CD14-positive monocyte (primary cell): ENCODE measurements around the gene IL26. TPM values are rescaled to one million over a fixed set of nuclear protein-coding genes. Genes with fewer than 3 reads are reported as not detected.

ENCODE experiments used
- DNase-seq, 3 donors: peaks; one replicate each; pipeline ENCODE4 v3.0.0-alpha.2; 2011 to 2022
- H2AFZ ChIP-seq: 2 replicates; pipeline ENCODE4 v1.6.0; 2012; ENCODE audit warnings: mild to moderate bottlenecking, low read depth, low read length, inconsistent platforms; ENCODE audit not compliant: insufficient read depth, poor library complexity, severe bottlenecking
- H3K27ac ChIP-seq, 2 donors: 1 replicate in 1 of 2; 2 replicates in 1 of 2; pipeline ENCODE4 v1.5.1; 2012 to 2013; ENCODE audit warnings: low read length in 2 of 2, control low read depth in 1 of 2, inconsistent platforms in 1 of 2, low read depth in 1 of 2, mild to moderate bottlenecking in 1 of 2
- H3K27me3 ChIP-seq, 2 donors: one replicate each; pipeline versions ENCODE4 v1.6.0 to v1.6.1; 2011 to 2013; ENCODE audit warnings: low read length in 2 of 2; ENCODE audit not compliant: control insufficient read depth in 2 of 2, insufficient read depth in 2 of 2
- H3K36me3 ChIP-seq, 2 donors: replicated peaks in 1 of 2; 1 replicate in 1 of 2; 2 replicates in 1 of 2; pipeline versions ENCODE4 v1.5.1 to v1.6.1; 2012 to 2013; ENCODE audit warnings: low read length in 2 of 2, control low read depth in 1 of 2, inconsistent platforms in 1 of 2, mild to moderate bottlenecking in 1 of 2; ENCODE audit not compliant: insufficient read depth in 2 of 2, control insufficient read depth in 1 of 2
- H3K4me1 ChIP-seq, 2 donors: 1 replicate in 1 of 2; 2 replicates in 1 of 2; pipeline versions ENCODE4 v1.5.1 to v1.6.1; 2012 to 2013; ENCODE audit warnings: low read length in 2 of 2, control low read depth in 1 of 2, inconsistent platforms in 1 of 2, mild to moderate bottlenecking in 1 of 2, moderate library complexity in 1 of 2; ENCODE audit not compliant: insufficient read depth in 2 of 2, control insufficient read depth in 1 of 2
- H3K4me2 ChIP-seq: replicated peaks from 2 replicates; pipeline ENCODE3; 2012; ENCODE audit warnings: low read length, moderate library complexity, mild to moderate bottlenecking; ENCODE audit not compliant: poor library complexity, severe bottlenecking; ENCODE audit errors: extremely low read depth
- H3K4me3 ChIP-seq, 3 experiments: fragments of 200-600 bp in 1 of 3; sonication (generic) in 1 of 3; replicated peaks in 1 of 3; 1 replicate in 2 of 3; 2 replicates in 1 of 3; pipeline ENCODE4 v1.5.1; 2011 to 2013; ENCODE audit warnings: low read length in 3 of 3, mild to moderate bottlenecking in 3 of 3, control low read depth in 2 of 3, low read depth in 2 of 3, inconsistent platforms in 1 of 3, moderate library complexity in 1 of 3
- H3K79me2 ChIP-seq: 2 replicates; pipeline ENCODE4 v1.6.0; 2012; ENCODE audit warnings: mild to moderate bottlenecking, control low read depth, inconsistent platforms, low read length, moderate library complexity; ENCODE audit not compliant: insufficient read depth
- H3K9ac ChIP-seq: 2 replicates; pipeline ENCODE4 v1.6.0; 2017; ENCODE audit warnings: low read length, mild to moderate bottlenecking; ENCODE audit not compliant: insufficient read depth, poor library complexity, severe bottlenecking
- H3K9me3 ChIP-seq, 2 donors: replicated peaks in 1 of 2; 1 replicate in 1 of 2; 2 replicates in 1 of 2; pipeline versions ENCODE4 v1.5.1 to v1.6.1; 2012 to 2013; ENCODE audit warnings: low read length in 2 of 2, control low read depth in 1 of 2; ENCODE audit not compliant: control insufficient read depth in 1 of 2, insufficient read depth in 1 of 2
- H4K20me1 ChIP-seq: 2 replicates; pipeline ENCODE4 v1.6.0; 2012; ENCODE audit warnings: mild to moderate bottlenecking, low read length, control low read depth, moderate library complexity; ENCODE audit not compliant: insufficient read depth
- H3K27ac Mint-ChIP-seq, 7 donors: one replicate each; pipeline ENCODE4 v1.8.0; 2020; ENCODE audit warnings: mild to moderate bottlenecking in 7 of 7, mixed read lengths in 7 of 7, moderate library complexity in 6 of 7, inconsistent platforms in 2 of 7
- H3K27me3 Mint-ChIP-seq, 3 donors: one replicate each; pipeline ENCODE4 v1.8.0; 2021 to 2022; ENCODE audit warnings: low read depth in 3 of 3, mild to moderate bottlenecking in 3 of 3, mixed read lengths in 3 of 3, moderate library complexity in 3 of 3, inconsistent platforms in 1 of 3
- H3K36me3 Mint-ChIP-seq, 2 donors: one replicate each; pipeline ENCODE4 v1.8.0; 2020; ENCODE audit warnings: mixed read lengths in 2 of 2, inconsistent platforms in 1 of 2, mild to moderate bottlenecking in 1 of 2
- H3K4me1 Mint-ChIP-seq: one replicate; pipeline ENCODE4 v1.8.0; 2020; ENCODE audit warnings: mild to moderate bottlenecking, mixed read lengths
- H3K4me3 Mint-ChIP-seq, 2 donors: one replicate each; pipeline ENCODE4 v1.8.0; 2020; ENCODE audit warnings: mild to moderate bottlenecking in 2 of 2, mixed read lengths in 2 of 2, moderate library complexity in 1 of 2
- H3K9me3 Mint-ChIP-seq, 7 donors: one replicate each; pipeline ENCODE4 v1.8.0; 2020 to 2022; ENCODE audit warnings: mixed read lengths in 7 of 7, mild to moderate bottlenecking in 6 of 7, moderate library complexity in 6 of 7, inconsistent platforms in 2 of 7
- WGBS: methylation state at CpG from one replicate; pipeline ENCODE4 v1.1.5; 2013; ENCODE audit warnings: missing lambda C conversion rate; ENCODE audit not compliant: insufficient coverage; 5-methylcytosine and 5-hydroxymethylcytosine counted together
- intact Hi-C, 2 donors: fragments of 100-400 bp; cut with micrococcal nuclease; formaldehyde crosslinking; loops; one replicate each; pipeline versions ENCODE4 v1.15.0 to v1.15.1; 2023
- polyA plus RNA-seq, 3 donors: library from polyadenylated mRNA; depleted of rRNA in 1 of 3; unstranded in 2 of 3; stranded (reverse) in 1 of 3; fragments of 300-500 nt in 2 of 3; fragments of >200 nt in 1 of 3; fragmentation: Illumina TruSeq in 2 of 3; gene quantifications; 1 replicate in 2 of 3; 2 replicates in 1 of 3; pipeline ENCODE4 v1.2.3, GENCODE V29; 2012 to 2021
- TF ChIP-seq, protein P1 (sequence below): fragments of 200-600 bp; IDR thresholded peaks from one replicate; pipeline ENCODE4 v1.8.0; 2022; ENCODE audit warnings: antibody characterized with exemption, mild to moderate bottlenecking

IL26 gene
- polyA plus RNA-seq, 3 donors = not detected

DNA sequence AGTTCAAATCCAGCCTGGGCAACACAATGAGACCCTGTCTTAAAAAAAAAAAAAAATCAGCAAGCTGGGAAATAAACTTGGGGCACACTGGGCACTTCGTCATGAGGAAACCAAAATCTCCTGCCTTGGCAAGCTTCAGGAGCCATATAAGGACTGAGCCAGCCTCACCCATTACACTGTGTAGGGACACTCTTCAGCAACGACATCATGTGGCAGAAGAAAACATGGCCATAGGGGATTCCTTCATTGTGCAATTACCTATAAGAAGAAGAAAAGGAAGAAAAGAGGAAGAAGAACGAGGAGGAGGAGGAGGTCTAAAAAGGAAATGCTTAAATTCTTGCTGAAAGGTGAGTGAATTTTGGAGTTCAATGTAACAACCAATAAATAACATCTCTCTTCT is 40.0 kb downstream of the IL26 start:
- no peak overlapping the region for H3K4me3 Mint-ChIP-seq
- no peak overlapping the region for H3K9ac ChIP-seq
- no peaks in the 10 kb centered on the region for H3K36me3 ChIP-seq
- no peaks in the 10 kb centered on the region for H3K27me3 ChIP-seq
- H3K4me3 ChIP-seq = no peak overlapping the region
- no peak overlapping the region for H3K27ac Mint-ChIP-seq
- intact Hi-C loops = no loop called here
- H2AFZ ChIP-seq = no peak overlapping the region
- H3K79me2 ChIP-seq = no peaks in the 10 kb centered on the region
- no peaks in the 10 kb centered on the region for H3K4me1 ChIP-seq
- peak in 1 of 3 donors; percentile 9 for DNase-seq
- H3K27me3 Mint-ChIP-seq = peaks cover 0 to 1% (median 1%) of the 10 kb centered on the region in 3 donors
- no peak overlapping the region for H3K27ac ChIP-seq
- peaks cover 0 to 7% (median 0%) of the 10 kb centered on the region in 7 donors for H3K9me3 Mint-ChIP-seq
- no peaks in the 10 kb centered on the region for H3K4me1 Mint-ChIP-seq
- no peaks in the 10 kb centered on the region for H3K9me3 ChIP-seq
- no peaks in the 10 kb centered on the region for H3K36me3 Mint-ChIP-seq
- H3K4me2 ChIP-seq = no peak overlapping the region
- H4K20me1 ChIP-seq = no peaks in the 10 kb centered on the region
- TF ChIP-seq, protein P1, sequence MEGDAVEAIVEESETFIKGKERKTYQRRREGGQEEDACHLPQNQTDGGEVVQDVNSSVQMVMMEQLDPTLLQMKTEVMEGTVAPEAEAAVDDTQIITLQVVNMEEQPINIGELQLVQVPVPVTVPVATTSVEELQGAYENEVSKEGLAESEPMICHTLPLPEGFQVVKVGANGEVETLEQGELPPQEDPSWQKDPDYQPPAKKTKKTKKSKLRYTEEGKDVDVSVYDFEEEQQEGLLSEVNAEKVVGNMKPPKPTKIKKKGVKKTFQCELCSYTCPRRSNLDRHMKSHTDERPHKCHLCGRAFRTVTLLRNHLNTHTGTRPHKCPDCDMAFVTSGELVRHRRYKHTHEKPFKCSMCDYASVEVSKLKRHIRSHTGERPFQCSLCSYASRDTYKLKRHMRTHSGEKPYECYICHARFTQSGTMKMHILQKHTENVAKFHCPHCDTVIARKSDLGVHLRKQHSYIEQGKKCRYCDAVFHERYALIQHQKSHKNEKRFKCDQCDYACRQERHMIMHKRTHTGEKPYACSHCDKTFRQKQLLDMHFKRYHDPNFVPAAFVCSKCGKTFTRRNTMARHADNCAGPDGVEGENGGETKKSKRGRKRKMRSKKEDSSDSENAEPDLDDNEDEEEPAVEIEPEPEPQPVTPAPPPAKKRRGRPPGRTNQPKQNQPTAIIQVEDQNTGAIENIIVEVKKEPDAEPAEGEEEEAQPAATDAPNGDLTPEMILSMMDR = no peak
- WGBS = 88% methylated on average over 1 of the region's 3 CpGs

DNA sequence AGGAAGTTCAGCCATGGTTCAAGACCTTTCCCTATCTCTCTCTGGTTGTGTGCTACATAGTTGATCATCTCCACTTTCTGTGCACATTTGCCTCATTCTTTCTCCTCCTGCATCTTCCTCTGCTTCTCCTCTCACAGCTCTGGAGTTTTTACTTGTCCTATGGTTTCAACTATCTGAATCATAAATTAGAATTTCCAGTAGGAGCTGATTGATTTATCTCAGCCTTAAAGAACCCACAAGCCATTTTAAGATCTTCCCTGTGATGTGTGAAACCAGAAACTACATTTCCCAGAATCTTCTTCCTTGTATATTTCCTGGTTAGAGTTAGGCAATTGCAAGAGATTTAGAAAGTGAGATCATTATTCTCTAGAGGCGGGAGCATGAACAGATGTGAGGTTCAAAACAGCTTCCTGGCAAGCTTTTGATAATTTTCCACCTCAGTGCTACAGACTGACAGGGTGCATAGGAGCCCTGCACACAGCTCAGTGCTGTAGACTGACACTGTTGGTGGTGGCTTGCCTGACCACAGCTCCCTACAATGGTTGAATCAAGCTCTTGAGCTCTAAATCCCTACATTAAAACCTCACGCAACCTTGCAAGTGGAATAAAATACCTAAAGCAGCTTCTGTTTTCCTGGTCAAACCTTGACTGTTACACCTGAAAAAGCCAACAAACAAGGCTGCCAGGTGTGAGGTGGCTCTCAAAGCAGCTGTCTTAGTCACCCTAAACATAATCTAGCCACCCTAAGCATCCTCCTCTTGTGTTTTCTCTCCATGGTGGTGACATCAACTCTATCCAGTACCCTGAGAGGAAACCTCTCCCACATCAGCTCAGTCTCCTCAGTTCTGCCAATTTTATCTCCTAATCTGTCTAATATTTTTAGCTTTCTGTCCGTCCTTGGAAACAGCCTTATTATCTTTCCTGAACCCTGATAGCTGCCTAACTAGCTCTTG is 44.5 kb downstream of the IL26 start:
- intact Hi-C loops = no loop called here

More for the DNA sequence above, 44.5 kb downstream of the IL26 start:
- no peak for DNase-seq
- no peak overlapping the region for H3K4me2 ChIP-seq
- H3K79me2 ChIP-seq = no peaks in the 10 kb centered on the region
- no peaks in the 10 kb centered on the region for H4K20me1 ChIP-seq
- no peaks in the 10 kb centered on the region for H3K4me1 Mint-ChIP-seq
- no peak overlapping the region for H3K27ac Mint-ChIP-seq
- no peaks in the 10 kb centered on the region for H3K36me3 Mint-ChIP-seq
- TF ChIP-seq, protein P1 = no peak
- H3K4me3 ChIP-seq = no peak overlapping the region
- no peak overlapping the region for H3K27ac ChIP-seq
- H3K4me1 ChIP-seq = no peaks in the 10 kb centered on the region
- H3K36me3 ChIP-seq = no peaks in the 10 kb centered on the region
- peaks cover 0 to 7% (median 0%) of the 10 kb centered on the region in 7 donors for H3K9me3 Mint-ChIP-seq
- H2AFZ ChIP-seq = no peak overlapping the region
- no peaks in the 10 kb centered on the region for H3K27me3 ChIP-seq
- H3K9me3 ChIP-seq = no peaks in the 10 kb centered on the region
- WGBS = 88% methylated on average over 3 of the region's 3 CpGs
- H3K9ac ChIP-seq = no peak overlapping the region
- H3K4me3 Mint-ChIP-seq = no peak overlapping the region
- H3K27me3 Mint-ChIP-seq = peaks cover 2 to 5% (median 4%) of the 10 kb centered on the region in 3 donors
